PC-3 (cell line): ENCODE data around the gene USP48.

Source experiments
- EZH2phosphoT487 ChIP-seq: fragments of 300-600 bp; sonication (generic); IDR thresholded peaks from 2 replicates; pipeline ENCODE4 v1.6.1; 2018; ENCODE audit warnings: mild to moderate bottlenecking, antibody characterized with exemption, low read length, borderline replicate concordance
- TF ChIP-seq, protein P1 (sequence below): fragments of 300-600 bp; sonication (generic); conservative IDR thresholded peaks from 2 replicates; pipeline ENCODE4 v1.5.1; 2017; ENCODE audit warnings: antibody characterized with exemption, low read depth, mild to moderate bottlenecking, low read length

DNA sequence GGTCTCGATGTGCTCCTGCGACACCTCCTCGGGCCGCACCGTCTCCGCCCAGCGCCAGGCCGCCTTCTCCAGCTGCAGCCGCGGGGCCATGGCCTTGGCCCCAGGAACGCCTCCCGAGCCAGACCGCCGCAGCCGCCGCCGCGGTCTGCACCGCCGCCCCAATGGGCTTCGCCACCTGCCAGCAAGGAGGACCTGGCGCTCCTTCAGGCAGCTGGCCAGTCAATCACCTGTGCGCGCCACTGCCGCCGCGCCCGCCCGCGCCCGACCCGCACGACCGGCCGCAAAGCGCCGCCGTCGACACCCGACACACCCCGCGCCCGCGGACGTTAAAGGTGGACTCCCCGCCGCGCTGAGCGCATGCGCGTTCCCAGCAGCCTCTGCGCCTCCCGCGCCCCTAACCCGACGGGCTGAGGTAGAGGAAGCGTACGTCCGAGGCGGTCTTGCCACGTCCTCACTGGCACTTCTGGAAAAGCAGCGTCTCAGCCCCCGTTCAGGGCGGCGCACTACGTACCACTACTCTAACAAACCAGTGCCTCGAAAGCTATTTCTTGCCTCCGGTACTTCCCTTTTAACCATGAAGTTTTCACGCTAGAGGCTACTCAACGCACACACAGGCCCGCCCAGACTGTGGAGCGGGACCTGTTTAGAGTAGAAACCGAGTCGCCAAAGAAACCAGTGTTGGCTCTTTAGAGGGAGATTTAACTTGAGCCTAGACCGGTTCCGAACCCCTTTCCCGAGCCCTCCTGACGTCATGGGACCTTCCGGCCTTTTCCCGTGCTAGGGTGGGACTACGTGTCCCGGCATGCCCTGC is at the start of gene USP48:
- TF ChIP-seq, protein P1, sequence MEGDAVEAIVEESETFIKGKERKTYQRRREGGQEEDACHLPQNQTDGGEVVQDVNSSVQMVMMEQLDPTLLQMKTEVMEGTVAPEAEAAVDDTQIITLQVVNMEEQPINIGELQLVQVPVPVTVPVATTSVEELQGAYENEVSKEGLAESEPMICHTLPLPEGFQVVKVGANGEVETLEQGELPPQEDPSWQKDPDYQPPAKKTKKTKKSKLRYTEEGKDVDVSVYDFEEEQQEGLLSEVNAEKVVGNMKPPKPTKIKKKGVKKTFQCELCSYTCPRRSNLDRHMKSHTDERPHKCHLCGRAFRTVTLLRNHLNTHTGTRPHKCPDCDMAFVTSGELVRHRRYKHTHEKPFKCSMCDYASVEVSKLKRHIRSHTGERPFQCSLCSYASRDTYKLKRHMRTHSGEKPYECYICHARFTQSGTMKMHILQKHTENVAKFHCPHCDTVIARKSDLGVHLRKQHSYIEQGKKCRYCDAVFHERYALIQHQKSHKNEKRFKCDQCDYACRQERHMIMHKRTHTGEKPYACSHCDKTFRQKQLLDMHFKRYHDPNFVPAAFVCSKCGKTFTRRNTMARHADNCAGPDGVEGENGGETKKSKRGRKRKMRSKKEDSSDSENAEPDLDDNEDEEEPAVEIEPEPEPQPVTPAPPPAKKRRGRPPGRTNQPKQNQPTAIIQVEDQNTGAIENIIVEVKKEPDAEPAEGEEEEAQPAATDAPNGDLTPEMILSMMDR = no peak
- no peak for TF ChIP-seq EZH2phosphoT487
